Subcutaneous preadipocyte (primary cell): Measurements from ENCODE around the gene PCMTD2. TPM values are rescaled to one million over a fixed set of nuclear protein-coding genes. Genes with fewer than 3 reads are reported as not detected.

Experiments
- small RNA-seq: library from RNA; depleted of rRNA; stranded (forward); fragments of <200 nt; gene quantifications from one replicate; pipeline ENCODE3, GENCODE V24; 2012
- total RNA-seq: library from RNA; depleted of rRNA; stranded (reverse); fragments of >200 nt; gene quantifications from 2 replicates; pipeline ENCODE4 v1.2.3, GENCODE V29; 2012

PCMTD2 gene
- 33.0 and 47.0 TPM in 2 replicates for total RNA-seq

DNA sequence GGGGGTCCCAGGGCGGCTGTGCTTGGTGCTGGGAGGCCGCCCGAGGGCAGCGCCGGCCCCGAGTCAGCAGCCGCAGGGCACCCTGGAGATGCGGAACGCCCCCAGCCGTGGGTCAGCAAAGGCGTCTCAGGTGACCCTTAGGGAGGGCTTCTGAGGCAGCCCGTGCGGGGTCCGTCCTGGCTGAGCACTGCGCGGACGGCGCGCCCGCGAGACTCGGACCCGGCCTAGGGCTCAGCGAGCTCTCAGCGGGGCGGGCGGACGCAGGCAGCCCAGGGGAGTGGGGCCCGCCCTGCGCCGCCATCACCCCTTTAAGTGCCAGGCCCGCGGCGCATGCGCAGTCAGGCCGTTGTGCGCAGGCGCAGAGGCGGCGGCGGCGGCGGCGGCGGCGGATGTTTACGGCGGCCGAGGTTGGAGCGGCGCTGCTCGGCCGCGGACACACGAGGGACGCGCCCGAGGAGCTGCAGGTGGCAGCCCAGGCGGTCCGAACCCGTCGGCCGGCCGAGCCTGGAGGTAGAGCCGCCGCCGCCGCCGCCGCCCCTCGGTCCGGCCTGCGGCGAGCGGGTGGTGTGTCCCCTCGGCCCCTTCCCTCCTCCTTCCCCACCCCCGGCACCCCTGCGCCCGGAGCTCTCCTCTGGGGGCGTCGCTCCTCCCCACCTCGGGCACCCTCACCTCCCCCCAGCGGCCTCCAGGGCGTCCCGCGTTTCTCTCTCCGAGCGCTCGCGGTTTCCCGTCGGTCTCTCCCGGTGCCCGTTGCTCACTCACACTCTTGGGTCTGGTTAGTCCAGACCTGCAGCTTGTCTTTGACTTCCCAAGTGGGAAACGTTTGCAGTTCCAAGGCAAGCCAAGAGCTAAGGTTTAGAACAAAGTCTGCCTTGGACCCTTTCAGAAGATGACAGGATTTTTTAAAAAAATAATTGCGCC is at the start of gene PCMTD2:
TSS of gene PCMTD2 (plus strand) at position 388 of the 921 bp plus-strand sequence. CDS start 4,218 bp downstream, outside the sequence.

Small RNA genes lying within 50 kb of the gene (small RNA-seq; reads per million reads assigned to genes)
- gene AL137028.2: not detected

Other genes with a start within 250 kb of the PCMTD2 start
- 0.73 and 0.98 TPM in 2 replicates for gene C20orf204, start 219.6 kb upstream of the PCMTD2 start, total RNA-seq
- gene SOX18, start 206.1 kb upstream of the PCMTD2 start, total RNA-seq: not detected in 2 replicates
- 6.5 and 13.2 TPM in 2 replicates for gene TCEA2, start 192.6 kb upstream of the PCMTD2 start, total RNA-seq
- gene RGS19, start 176.2 kb upstream of the PCMTD2 start, total RNA-seq: 5.5 and 9.0 TPM in 2 replicates
- gene OPRL1, start 175.7 kb upstream of the PCMTD2 start, total RNA-seq: 0.20 and 0.37 TPM in 2 replicates
- gene LKAAEAR1, start 171.3 kb upstream of the PCMTD2 start, total RNA-seq: 0.20 TPM in 1 of 2 replicates, not detected in the other
- gene NPBWR2, start 148.2 kb upstream of the PCMTD2 start, total RNA-seq: not detected in 2 replicates
- gene MYT1, start 91.3 kb upstream of the PCMTD2 start, total RNA-seq: not detected in 2 replicates